GM23248 (cell line): Measurements from ENCODE around the gene TTC3.
"Not testable (repeated sequence)": the region's sequence is repeated elsewhere in the genome, so short reads cannot be mapped to it uniquely, and the experiment has no call there.

Experiments used
- EZH2 ChIP-seq: fragments of 200-600 bp; sonication (generic); IDR thresholded peaks from 2 replicates; pipeline ENCODE4 v1.6.1; 2018; ENCODE audit warnings: antibody characterized with exemption, mild to moderate bottlenecking; ENCODE audit not compliant: insufficient read depth, poor library complexity, severe bottlenecking
- EZH2phosphoT487 ChIP-seq: fragments of 200-600 bp; sonication (generic); IDR thresholded peaks from 2 replicates; pipeline ENCODE4 v1.6.1; 2018; ENCODE audit warnings: antibody characterized with exemption, moderate library complexity, mild to moderate bottlenecking, low read depth; ENCODE audit not compliant: insufficient read depth

GRCh38 chr21:37049741-37050140 lies 23.3 kb upstream of the TTC3 start:
- TF ChIP-seq EZH2phosphoT487, EZH2: not testable (repeated sequence)
